Activated naive CD8-positive, alpha-beta T cell (primary cell): ENCODE measurements around the gene BCL6B.
A peak's percentile ranks its signal among the peaks of the same experiment; 100 is the strongest.
"Not testable (repeated sequence)": the region's sequence is repeated elsewhere in the genome, so short reads cannot be mapped to it uniquely, and the experiment has no call there.

Source experiments
- H3K27ac Mint-ChIP-seq: one replicate; pipeline ENCODE4 v1.8.0; 2021; ENCODE audit warnings: mixed read lengths
- H3K27me3 Mint-ChIP-seq: one replicate; pipeline ENCODE4 v1.8.0; 2021; ENCODE audit warnings: mixed read lengths
- H3K36me3 Mint-ChIP-seq: one replicate; pipeline ENCODE4 v1.8.0; 2021; ENCODE audit warnings: mixed read lengths
- H3K4me1 Mint-ChIP-seq: one replicate; pipeline ENCODE4 v1.8.0; 2021; ENCODE audit warnings: low read depth, mixed read lengths
- H3K4me3 Mint-ChIP-seq: one replicate; pipeline ENCODE4 v1.8.0; 2021; ENCODE audit warnings: mild to moderate bottlenecking, mixed read lengths
- H3K9me3 Mint-ChIP-seq: one replicate; pipeline ENCODE4 v1.8.0; 2021; ENCODE audit warnings: low read depth, mixed read lengths

Gene BCL6B

GRCh38 chr17:7034955-7035590, 12.2 kb downstream of the BCL6B start:
- Mint-ChIP-seq H3K9me3 (no peaks in the 10 kb centered on the region), H3K27me3 (no peaks in the 10 kb centered on the region), H3K4me1 (peaks cover 56% of the 10 kb centered on the region), H3K36me3 (peaks cover 3% of the 10 kb centered on the region), H3K4me3 (peak overlapping the region; percentile 94), H3K27ac (peak overlapping the region; percentile 96)

GRCh38 chr17:7035591-7036368, 12.9 kb downstream of the BCL6B start, which contains the start of gene SLC16A13:
Gene SLC16A13, plus strand, starts transcription at chr17:7036015. Its CDS starts 368 bp downstream, at chr17:7036383.
- Mint-ChIP-seq H3K4me1 (peaks cover 49% of the 10 kb centered on the region), H3K9me3 (no peaks in the 10 kb centered on the region), H3K36me3 (peaks cover 3% of the 10 kb centered on the region)

GRCh38 chr17:7038025-7038862, 15.4 kb downstream of the BCL6B start:
- no peak overlapping the region for H3K27ac Mint-ChIP-seq
- H3K4me3 Mint-ChIP-seq = peak overlapping the region; percentile 54
- no peaks in the 10 kb centered on the region for H3K9me3 Mint-ChIP-seq
- H3K4me1 Mint-ChIP-seq = peaks cover 38% of the 10 kb centered on the region
- H3K36me3 Mint-ChIP-seq = no peaks in the 10 kb centered on the region
- H3K27me3 Mint-ChIP-seq = no peaks in the 10 kb centered on the region

More at GRCh38 chr17:7035591-7036368, 12.9 kb downstream of the BCL6B start, which contains the start of gene SLC16A13:
- Mint-ChIP-seq H3K27me3 (no peaks in the 10 kb centered on the region), H3K4me3 (peak within 1 kb of the TSS; percentile 94), H3K27ac (peak within 1 kb of the TSS; percentile 96)

- no peaks in the 10 kb centered on the region for H3K9me3 Mint-ChIP-seq
- H3K36me3 Mint-ChIP-seq = no peaks in the 10 kb centered on the region
- H3K4me1 Mint-ChIP-seq = peaks cover 33% of the 10 kb centered on the region
- no peaks in the 10 kb centered on the region for H3K27me3 Mint-ChIP-seq
- H3K27ac Mint-ChIP-seq = peak overlapping the region; percentile 41
- H3K4me3 Mint-ChIP-seq = no peak overlapping the region
Observed at GRCh38 chr17:7039832-7040231, 17.0 kb downstream of the BCL6B start.

GRCh38 chr17:7041607-7042500, 19.0 kb downstream of the BCL6B start:
- Mint-ChIP-seq H3K9me3 (no peaks in the 10 kb centered on the region), H3K27me3 (no peaks in the 10 kb centered on the region), H3K4me3 (peak overlapping the region; percentile 80), H3K36me3 (no peaks in the 10 kb centered on the region), H3K4me1 (peaks cover 34% of the 10 kb centered on the region), H3K27ac (peak overlapping the region; percentile 70)

GRCh38 chr17:7042501-7043181, 19.8 kb downstream of the BCL6B start:
- Mint-ChIP-seq H3K9me3 (no peaks in the 10 kb centered on the region), H3K4me3 (peak overlapping the region; percentile 80), H3K4me1 (peaks cover 41% of the 10 kb centered on the region), H3K27ac (peak overlapping the region; percentile 70), H3K36me3 (no peaks in the 10 kb centered on the region), H3K27me3 (no peaks in the 10 kb centered on the region)

- Mint-ChIP-seq H3K9me3 (no peaks in the 10 kb centered on the region), H3K4me1 (peaks cover 41% of the 10 kb centered on the region), H3K27ac (peak overlapping the region; percentile 28), H3K27me3 (no peaks in the 10 kb centered on the region), H3K36me3 (no peaks in the 10 kb centered on the region), H3K4me3 (peak overlapping the region; percentile 80)
Observed at GRCh38 chr17:7043182-7043496, 20.3 kb downstream of the BCL6B start.

- Mint-ChIP-seq H3K27me3 (no peaks in the 10 kb centered on the region), H3K4me3 (peak within 1 kb of the TSS; percentile 80), H3K27ac (peak within 1 kb of the TSS; percentile 28), H3K36me3 (no peaks in the 10 kb centered on the region), H3K9me3 (no peaks in the 10 kb centered on the region), H3K4me1 (peaks cover 36% of the 10 kb centered on the region)
Observed at GRCh38 chr17:7043497-7044198, 20.8 kb downstream of the BCL6B start, which contains the start of gene SLC16A11. Gene SLC16A11, minus strand, starts transcription at chr17:7044092. Its CDS starts 579 bp downstream, at chr17:7043513.

- Mint-ChIP-seq H3K36me3 (no peaks in the 10 kb centered on the region), H3K4me3 (peak overlapping the region; percentile 84), H3K27me3 (peaks cover 2% of the 10 kb centered on the region), H3K4me1 (peaks cover 31% of the 10 kb centered on the region), H3K27ac (peak overlapping the region; percentile 43), H3K9me3 (no peaks in the 10 kb centered on the region)
Observed at GRCh38 chr17:7045492-7046126, 22.8 kb downstream of the BCL6B start.

GRCh38 chr17:7046127-7046724, 23.4 kb downstream of the BCL6B start:
- peaks cover 2% of the 10 kb centered on the region for H3K27me3 Mint-ChIP-seq
- H3K4me1 Mint-ChIP-seq = peaks cover 31% of the 10 kb centered on the region
- no peaks in the 10 kb centered on the region for H3K36me3 Mint-ChIP-seq
- H3K27ac Mint-ChIP-seq = peak overlapping the region; percentile 43
- H3K4me3 Mint-ChIP-seq = peak overlapping the region; percentile 84
- no peaks in the 10 kb centered on the region for H3K9me3 Mint-ChIP-seq

GRCh38 chr17:7046725-7047397, 24.0 kb downstream of the BCL6B start:
- not testable (repeated sequence) for H3K27me3 Mint-ChIP-seq, H3K9me3 Mint-ChIP-seq, H3K36me3 Mint-ChIP-seq
- peak overlapping the region; percentile 84 for H3K4me3 Mint-ChIP-seq
- H3K27ac Mint-ChIP-seq = peak overlapping the region; percentile 35
- peaks cover 28% of the 10 kb centered on the region for H3K4me1 Mint-ChIP-seq

GRCh38 chr17:7047566-7047965, 24.7 kb downstream of the BCL6B start:
- Mint-ChIP-seq H3K27me3 (peaks cover 2% of the 10 kb centered on the region), H3K36me3 (no peaks in the 10 kb centered on the region), H3K4me1 (peaks cover 26% of the 10 kb centered on the region), H3K27ac (no peak overlapping the region), H3K4me3 (peak overlapping the region; percentile 84), H3K9me3 (no peaks in the 10 kb centered on the region)
